ENCODE data around the gene PRTFDC1. TPM values are rescaled to one million over a fixed set of nuclear protein-coding genes. Genes with fewer than 3 reads are reported as not detected.

PRTFDC1 gene
- total RNA-seq, 1 donor from 2014 or later, result 17.5 TPM

DNA sequence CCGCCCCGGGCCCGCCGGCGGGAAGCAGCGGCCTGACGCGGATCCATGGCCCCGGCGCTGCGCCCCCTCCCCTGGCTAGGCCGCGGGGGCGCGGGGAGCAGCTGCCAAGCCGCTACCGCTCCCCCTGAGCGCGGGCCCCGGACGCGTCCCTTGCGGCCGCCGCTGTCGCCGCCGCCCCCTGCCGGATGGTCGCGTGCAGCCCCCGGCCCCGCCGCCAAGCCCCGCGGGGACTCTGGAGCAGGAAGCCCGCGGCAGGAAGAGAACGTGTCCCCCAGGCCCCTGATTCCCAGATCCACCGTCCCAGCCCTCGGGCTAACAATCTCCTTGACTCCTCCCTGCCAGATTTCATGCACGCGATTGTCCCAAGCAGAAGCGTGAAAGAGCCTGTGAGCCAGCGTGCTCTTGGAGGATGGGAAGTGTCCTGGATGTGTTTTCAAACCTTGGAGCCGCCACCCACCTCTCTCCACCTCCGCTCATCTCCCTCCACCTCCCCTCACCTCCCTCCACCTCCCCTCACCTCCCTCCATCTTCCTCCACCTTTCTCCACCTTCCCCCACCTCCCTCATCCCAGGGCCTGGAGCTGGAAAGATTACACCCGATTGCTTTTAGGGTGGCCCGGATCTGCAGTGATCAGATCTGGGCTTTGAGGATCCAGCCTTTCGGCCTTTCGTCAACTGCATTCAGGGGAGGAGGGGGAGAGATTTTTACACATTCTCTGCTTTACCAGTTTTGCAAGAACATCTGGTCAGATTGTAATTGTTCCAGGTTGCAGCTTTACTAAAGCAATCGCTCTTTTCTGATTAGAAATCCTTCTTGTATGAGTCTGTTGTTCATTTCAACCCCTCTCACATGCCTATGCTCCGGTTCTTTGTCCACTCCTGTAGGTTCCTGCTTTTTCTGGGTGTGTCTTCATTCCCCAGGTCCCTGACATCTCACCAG, 570 bp upstream of the PRTFDC1 start:
- TF ChIP-seq, protein P1, sequence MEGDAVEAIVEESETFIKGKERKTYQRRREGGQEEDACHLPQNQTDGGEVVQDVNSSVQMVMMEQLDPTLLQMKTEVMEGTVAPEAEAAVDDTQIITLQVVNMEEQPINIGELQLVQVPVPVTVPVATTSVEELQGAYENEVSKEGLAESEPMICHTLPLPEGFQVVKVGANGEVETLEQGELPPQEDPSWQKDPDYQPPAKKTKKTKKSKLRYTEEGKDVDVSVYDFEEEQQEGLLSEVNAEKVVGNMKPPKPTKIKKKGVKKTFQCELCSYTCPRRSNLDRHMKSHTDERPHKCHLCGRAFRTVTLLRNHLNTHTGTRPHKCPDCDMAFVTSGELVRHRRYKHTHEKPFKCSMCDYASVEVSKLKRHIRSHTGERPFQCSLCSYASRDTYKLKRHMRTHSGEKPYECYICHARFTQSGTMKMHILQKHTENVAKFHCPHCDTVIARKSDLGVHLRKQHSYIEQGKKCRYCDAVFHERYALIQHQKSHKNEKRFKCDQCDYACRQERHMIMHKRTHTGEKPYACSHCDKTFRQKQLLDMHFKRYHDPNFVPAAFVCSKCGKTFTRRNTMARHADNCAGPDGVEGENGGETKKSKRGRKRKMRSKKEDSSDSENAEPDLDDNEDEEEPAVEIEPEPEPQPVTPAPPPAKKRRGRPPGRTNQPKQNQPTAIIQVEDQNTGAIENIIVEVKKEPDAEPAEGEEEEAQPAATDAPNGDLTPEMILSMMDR (IDR thresholded peaks at IDR 0.05; ENCODE audit: unreplicated experiment), result peak; percentile 61
- H3K27me3 Mint-ChIP-seq (ENCODE audit: unreplicated experiment), result peaks cover 10% of the 10 kb centered on the region
- H3K27ac Mint-ChIP-seq (ENCODE audit: unreplicated experiment), result peak overlapping the region; percentile 85
- peaks cover 7% of the 10 kb centered on the region for H3K36me3 Mint-ChIP-seq (ENCODE audit: low read depth, unreplicated experiment)
- peaks cover 10% of the 10 kb centered on the region for H3K4me1 Mint-ChIP-seq (ENCODE audit: unreplicated experiment)
- DNase-seq (ENCODE audit: low spot score), result peak; percentile 72
- H3K4me3 Mint-ChIP-seq (ENCODE audit: unreplicated experiment), result peak overlapping the region; percentile 91
- no peaks in the 10 kb centered on the region for H3K9me3 Mint-ChIP-seq (ENCODE audit: unreplicated experiment)

DNA sequence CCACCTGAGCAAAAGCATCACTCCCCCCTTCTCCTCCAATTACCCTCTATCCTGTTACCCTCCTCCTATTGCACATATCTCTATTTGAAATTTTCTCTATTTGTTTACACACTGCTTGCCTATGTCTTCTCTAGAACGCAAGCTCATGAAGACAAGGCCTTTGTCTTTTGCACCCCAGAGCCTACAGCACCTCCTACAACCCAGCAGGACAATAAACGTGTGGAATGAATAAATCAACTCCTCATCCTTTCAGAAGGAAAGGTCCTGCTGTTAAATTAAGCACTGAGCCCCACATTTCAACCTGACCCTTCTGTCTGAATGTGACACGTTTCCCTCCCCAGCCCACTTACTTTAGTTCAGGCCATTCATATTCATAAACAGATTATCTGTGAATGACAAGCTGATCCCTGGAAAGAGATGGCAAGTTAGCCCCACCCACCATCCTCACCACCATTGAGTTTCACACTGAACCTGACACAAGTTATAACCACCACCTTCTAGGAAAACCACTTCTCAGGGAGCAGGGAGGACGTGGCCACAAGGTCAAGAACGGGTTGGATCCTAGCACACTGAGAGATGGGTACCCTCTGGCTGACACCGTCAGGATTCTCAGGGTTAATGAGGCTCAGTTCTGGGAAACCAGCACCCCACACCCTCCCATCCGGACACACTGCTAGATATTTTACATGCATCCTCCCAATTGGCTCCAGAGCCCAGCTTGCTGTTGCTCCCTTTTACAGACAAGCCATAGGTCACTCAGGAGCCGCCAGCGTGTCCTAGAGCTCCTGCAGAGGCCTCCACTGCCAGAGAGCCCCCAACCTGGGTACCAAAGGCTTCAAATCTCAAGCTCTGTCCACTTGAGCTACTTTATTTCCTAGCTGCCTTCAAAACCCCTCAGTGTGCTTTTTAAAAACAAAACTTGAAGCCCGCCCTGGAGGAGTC, 934 bp downstream of the PRTFDC1 start:
- TF ChIP-seq, protein P1 (IDR thresholded peaks at IDR 0.05; ENCODE audit: unreplicated experiment), result no peak
- Mint-ChIP-seq H3K4me3 (ENCODE audit: unreplicated experiment) (peak overlapping the region; percentile 78), H3K9me3 (ENCODE audit: unreplicated experiment) (no peaks in the 10 kb centered on the region), H3K4me1 (ENCODE audit: unreplicated experiment) (peaks cover 10% of the 10 kb centered on the region), H3K36me3 (ENCODE audit: low read depth, unreplicated experiment) (peaks cover 7% of the 10 kb centered on the region), H3K27me3 (ENCODE audit: unreplicated experiment) (peaks cover 10% of the 10 kb centered on the region), H3K27ac (ENCODE audit: unreplicated experiment) (no peak overlapping the region)
- DNase-seq (ENCODE audit: low spot score), result peak; percentile 24

DNA sequence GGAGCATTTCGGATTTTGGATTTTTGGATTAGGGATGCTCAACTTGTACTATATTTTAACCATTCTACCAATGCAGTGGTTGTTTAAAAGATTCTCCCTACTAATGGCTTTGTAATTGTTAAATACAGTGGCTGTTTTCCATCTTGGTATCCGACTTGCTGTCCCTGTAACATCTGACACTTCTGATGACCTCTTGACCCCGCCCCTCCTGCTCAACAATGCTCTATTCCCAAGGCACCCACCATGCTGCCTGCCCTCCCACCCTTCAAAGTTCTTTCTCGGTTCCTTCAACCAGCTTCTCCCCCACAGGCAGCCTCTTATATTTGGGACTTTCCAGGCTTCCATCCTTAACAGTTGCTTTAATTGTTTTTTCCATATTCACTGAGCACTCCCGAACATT, 2.0 kb downstream of the PRTFDC1 start:
- DNase-seq (ENCODE audit: low spot score), result no peak
- H3K27ac Mint-ChIP-seq (ENCODE audit: unreplicated experiment), result no peak overlapping the region
- peaks cover 10% of the 10 kb centered on the region for H3K4me1 Mint-ChIP-seq (ENCODE audit: unreplicated experiment)
- peaks cover 10% of the 10 kb centered on the region for H3K27me3 Mint-ChIP-seq (ENCODE audit: unreplicated experiment)
- TF ChIP-seq, protein P1 (IDR thresholded peaks at IDR 0.05; ENCODE audit: unreplicated experiment), result no peak
- peaks cover 7% of the 10 kb centered on the region for H3K36me3 Mint-ChIP-seq (ENCODE audit: low read depth, unreplicated experiment)
- no peaks in the 10 kb centered on the region for H3K9me3 Mint-ChIP-seq (ENCODE audit: unreplicated experiment)
- no peak overlapping the region for H3K4me3 Mint-ChIP-seq (ENCODE audit: unreplicated experiment)

DNA sequence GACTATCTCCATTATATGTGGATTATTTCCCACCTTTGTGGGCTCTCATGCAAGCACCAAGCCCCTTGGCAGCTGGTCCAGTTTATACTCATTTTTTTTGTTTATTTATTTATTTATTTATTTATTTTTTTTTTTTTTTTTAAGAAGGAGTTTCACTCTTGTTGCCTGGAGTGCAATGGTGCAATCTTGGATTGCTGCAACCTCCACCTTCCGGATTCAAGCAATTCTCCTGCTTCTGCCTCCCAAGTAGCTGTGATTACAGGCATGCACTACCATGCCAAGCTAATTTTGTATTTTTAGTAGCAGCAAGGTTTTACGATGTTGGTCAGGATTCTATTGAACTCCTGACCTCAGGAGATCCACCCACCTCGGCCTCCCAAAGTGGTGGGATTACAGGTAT, 2.8 kb downstream of the PRTFDC1 start:
- peaks cover 11% of the 10 kb centered on the region for H3K27me3 Mint-ChIP-seq (ENCODE audit: unreplicated experiment)
- no peak overlapping the region for H3K4me3 Mint-ChIP-seq (ENCODE audit: unreplicated experiment)
- peaks cover 15% of the 10 kb centered on the region for H3K4me1 Mint-ChIP-seq (ENCODE audit: unreplicated experiment)
- H3K36me3 Mint-ChIP-seq (ENCODE audit: low read depth, unreplicated experiment), result peaks cover 7% of the 10 kb centered on the region
- no peak for DNase-seq (ENCODE audit: low spot score)
- TF ChIP-seq, protein P1 (IDR thresholded peaks at IDR 0.05; ENCODE audit: unreplicated experiment), result no peak
- H3K9me3 Mint-ChIP-seq (ENCODE audit: unreplicated experiment), result no peaks in the 10 kb centered on the region
- no peak overlapping the region for H3K27ac Mint-ChIP-seq (ENCODE audit: unreplicated experiment)

Measured in endothelial cell (in vitro differentiated cells).